K562 (cell line): ENCODE data around the gene L3HYPDH. TPM values are rescaled to one million over a fixed set of nuclear protein-coding genes. Genes with fewer than 3 reads are reported as not detected.

ENCODE experiments used
- BRCA1 ChIP-seq, 2 experiments: fragments of 450-650 bp in 1 of 2; sonication (generic) in 1 of 2; formaldehyde crosslinking in 1 of 2; IDR thresholded peaks; 2 replicates each; pipeline versions ENCODE4 v1.5.0 to v1.6.1; 2017 to 2020; ENCODE audit warnings: mild to moderate bottlenecking in 1 of 2, missing genetic modification reagents in 1 of 2
- DPF2 ChIP-seq: fragments of 450-650 bp; IDR thresholded peaks from 2 replicates; pipeline ENCODE4 v1.6.1; 2016
- KHSRP ChIP-seq: fragments of 450-650 bp; IDR thresholded peaks from 2 replicates; pipeline ENCODE4 v1.6.1; 2017
- KLF16 ChIP-seq: IDR thresholded peaks from 2 replicates; pipeline ENCODE4 v1.6.1; 2016; ENCODE audit warnings: antibody characterized with exemption
- MCM2 ChIP-seq: fragments of 450-650 bp; IDR thresholded peaks from 2 replicates; pipeline ENCODE4 v1.6.1; 2017; ENCODE audit warnings: low read depth, mild to moderate bottlenecking
- SREBF2 ChIP-seq: sonication (generic); formaldehyde crosslinking; IDR thresholded peaks from 2 replicates; pipeline ENCODE4 v1.4.0; 2020; ENCODE audit warnings: mild to moderate bottlenecking, missing genetic modification reagents
- WHSC1 ChIP-seq: IDR thresholded peaks from one replicate; pipeline ENCODE4 v1.6.1; 2012; ENCODE audit warnings: low read length, control low read depth, inconsistent platforms
- YY1 ChIP-seq, 3 experiments: IDR thresholded peaks; 2 replicates each; pipeline ENCODE4 v1.6.1; 2011; ENCODE audit warnings: low read length in 2 of 3, mild to moderate bottlenecking in 2 of 3, moderate library complexity in 2 of 3, borderline replicate concordance in 1 of 3, control low read depth in 1 of 3, low read depth in 1 of 3; ENCODE audit not compliant: insufficient read depth in 3 of 3, insufficient replicate concordance in 2 of 3, control insufficient read depth in 1 of 3, insufficient read length in 1 of 3; ENCODE audit errors: extremely low read depth in 1 of 3
- ZNF316 ChIP-seq: fragments of 450-650 bp; IDR thresholded peaks from 2 replicates; pipeline ENCODE4 v1.6.1; 2016
- ZNF324 ChIP-seq: fragments of 250-450 bp; sonication (Bioruptor Pico); IDR thresholded peaks from 2 replicates; pipeline ENCODE4 v1.4.0; 2020; ENCODE audit warnings: mild to moderate bottlenecking
- ZNF551 ChIP-seq: fragments of 250-450 bp; sonication (Bioruptor Pico); IDR thresholded peaks from 2 replicates; pipeline ENCODE4 v1.5.0; 2021; ENCODE audit warnings: mild to moderate bottlenecking, moderate library complexity
- ZNF644 ChIP-seq: fragments of 200-800 bp; sonication (Bioruptor generic); IDR thresholded peaks from 2 replicates; pipeline ENCODE4 v1.6.1; 2016; ENCODE audit warnings: low read depth, missing genetic modification characterization, missing compliant biosample characterization
- polyA plus RNA-seq, 8 experiments: library from polyadenylated mRNA; depleted of rRNA in 4 of 8; stranded (reverse) in 5 of 8; unstranded in 3 of 8; fragments of >200 nt; fragmentation: Nextera tagmentation in 2 of 8; fragmentation: Illumina TruSeq in 1 of 8; extraction: Ambion mirVana in 2 of 8; extraction: Trizol in 1 of 8; gene quantifications; 2 replicates each; pipeline versions ENCODE4 v1.2.1 to v1.2.3, GENCODE V29; 2011 to 2014; ENCODE audit warnings: inconsistent platforms in 1 of 8, missing spikeins in 1 of 8
- total RNA-seq, 7 experiments: library from RNA; depleted of rRNA in 6 of 7; stranded (reverse); fragments of >200 nt in 6 of 7; fragmentation: Illumina TruSeq in 2 of 7; extraction: Trizol in 2 of 7; gene quantifications; 2 replicates each; pipeline versions ENCODE4 v1.2.1 to v1.2.3, GENCODE V29; 2011 to 2021; ENCODE audit warnings: low replicate concordance in 1 of 7
- TF ChIP-seq, protein P1 (sequence below): sonication (generic); formaldehyde crosslinking; IDR thresholded peaks from 2 replicates; pipeline ENCODE4 v1.8.0; 2022; ENCODE audit warnings: mild to moderate bottlenecking, missing genetic modification reagents
- TF ChIP-seq, protein P2 (sequence below): fragments of 450-650 bp; IDR thresholded peaks from 2 replicates; pipeline ENCODE4 v1.6.1; 2016
- TF ChIP-seq, protein P3 (sequence below), 2 experiments: fragments of 450-650 bp; IDR thresholded peaks; 2 replicates each; pipeline ENCODE4 v1.6.1; 2018; ENCODE audit warnings: mild to moderate bottlenecking in 2 of 2, low read depth in 1 of 2; ENCODE audit not compliant: partially characterized antibody in 2 of 2
- TF ChIP-seq, protein P4 (sequence below): sonication (generic); formaldehyde crosslinking; IDR thresholded peaks from 2 replicates; pipeline ENCODE4 v1.8.0; 2022; ENCODE audit warnings: missing genetic modification reagents, mild to moderate bottlenecking, borderline replicate concordance

The L3HYPDH gene
- total and polyA plus RNA-seq, 9 of the 15 experiments (the other 6 are each of a cell fraction or from before 2014, with no cell fraction given), result 12.8 to 36.5 (median 19.3) TPM

DNA sequence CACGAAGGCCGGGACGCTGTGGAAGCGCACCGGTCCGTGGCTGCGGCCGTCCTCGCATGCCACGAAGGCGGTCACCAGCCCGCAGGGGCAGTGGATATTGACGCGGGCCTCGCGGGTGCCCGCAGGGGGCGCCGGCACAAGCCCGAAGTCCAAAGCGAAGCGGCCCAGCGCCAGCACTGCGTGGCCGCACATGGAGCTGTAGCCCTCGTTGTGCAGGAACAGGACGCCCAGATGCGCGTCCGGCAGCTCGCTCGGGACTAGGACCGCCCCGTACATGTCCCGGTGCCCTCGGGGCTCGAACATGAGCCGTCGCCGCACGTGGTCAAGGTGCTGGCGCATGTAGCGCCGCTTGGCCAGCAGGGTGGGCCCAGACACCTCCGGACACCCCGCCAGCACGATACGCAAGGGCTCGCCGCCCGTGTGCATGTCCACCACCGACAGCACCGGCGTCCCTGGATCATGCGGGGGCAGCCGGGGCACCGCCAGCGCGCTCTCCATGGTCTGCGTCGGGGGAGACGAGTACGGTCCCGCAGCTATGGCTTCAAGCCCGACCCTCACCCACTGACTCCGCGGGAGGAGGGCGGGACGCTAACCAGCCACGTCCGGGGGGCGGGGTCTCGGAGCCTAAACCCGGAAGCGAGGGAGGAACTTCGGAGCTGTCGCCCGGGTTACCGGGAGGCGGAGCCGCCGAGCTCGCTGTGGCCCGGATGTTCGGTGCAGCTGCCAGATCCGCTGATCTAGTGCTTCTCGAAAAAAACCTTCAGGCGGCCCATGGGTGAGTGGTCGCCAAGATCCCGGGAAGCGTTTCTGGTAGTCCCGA, at the start of gene L3HYPDH, which contains the start of gene JKAMP (continued):
- no peak for TF ChIP-seq ZNF324 (CRISPR knock-in tag)
- peak in 1 of 3 experiments; percentile 8 for TF ChIP-seq YY1 (IDR thresholded peaks at IDR 0.05; ENCODE audit: borderline replicate concordance in 1 of 3, control insufficient read depth in 1 of 3, extremely low read depth in 1 of 3, insufficient read depth in 3 of 3, insufficient read length in 1 of 3, insufficient replicate concordance in 2 of 3, low read depth in 1 of 3, low read length in 2 of 3)
- no peak for TF ChIP-seq BRCA1 (IDR thresholded peaks at IDR 0.05)
- no peak for TF ChIP-seq BRCA1 (CRISPR knock-in tag; IDR thresholded peaks at IDR 0.05)
- TF ChIP-seq ZNF644 (tag), result no peak
- TF ChIP-seq WHSC1, result no peak
- TF ChIP-seq, protein P1, sequence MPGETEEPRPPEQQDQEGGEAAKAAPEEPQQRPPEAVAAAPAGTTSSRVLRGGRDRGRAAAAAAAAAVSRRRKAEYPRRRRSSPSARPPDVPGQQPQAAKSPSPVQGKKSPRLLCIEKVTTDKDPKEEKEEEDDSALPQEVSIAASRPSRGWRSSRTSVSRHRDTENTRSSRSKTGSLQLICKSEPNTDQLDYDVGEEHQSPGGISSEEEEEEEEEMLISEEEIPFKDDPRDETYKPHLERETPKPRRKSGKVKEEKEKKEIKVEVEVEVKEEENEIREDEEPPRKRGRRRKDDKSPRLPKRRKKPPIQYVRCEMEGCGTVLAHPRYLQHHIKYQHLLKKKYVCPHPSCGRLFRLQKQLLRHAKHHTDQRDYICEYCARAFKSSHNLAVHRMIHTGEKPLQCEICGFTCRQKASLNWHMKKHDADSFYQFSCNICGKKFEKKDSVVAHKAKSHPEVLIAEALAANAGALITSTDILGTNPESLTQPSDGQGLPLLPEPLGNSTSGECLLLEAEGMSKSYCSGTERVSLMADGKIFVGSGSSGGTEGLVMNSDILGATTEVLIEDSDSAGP (CRISPR knock-in tag), result no peak; the same call in 1 of the 2 replicates
- peak; percentile 1; the same call in 1 of the 2 replicates for TF ChIP-seq ZNF316
- no peak for TF ChIP-seq KHSRP
- no peak for TF ChIP-seq DPF2
- TF ChIP-seq KLF16, result no peak
- TF ChIP-seq, protein P2, sequence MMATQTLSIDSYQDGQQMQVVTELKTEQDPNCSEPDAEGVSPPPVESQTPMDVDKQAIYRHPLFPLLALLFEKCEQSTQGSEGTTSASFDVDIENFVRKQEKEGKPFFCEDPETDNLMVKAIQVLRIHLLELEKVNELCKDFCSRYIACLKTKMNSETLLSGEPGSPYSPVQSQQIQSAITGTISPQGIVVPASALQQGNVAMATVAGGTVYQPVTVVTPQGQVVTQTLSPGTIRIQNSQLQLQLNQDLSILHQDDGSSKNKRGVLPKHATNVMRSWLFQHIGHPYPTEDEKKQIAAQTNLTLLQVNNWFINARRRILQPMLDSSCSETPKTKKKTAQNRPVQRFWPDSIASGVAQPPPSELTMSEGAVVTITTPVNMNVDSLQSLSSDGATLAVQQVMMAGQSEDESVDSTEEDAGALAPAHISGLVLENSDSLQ, result 0 out of 2 replicates have a peak, but pooled peaks have one; percentile 44
- TF ChIP-seq, protein P3, sequence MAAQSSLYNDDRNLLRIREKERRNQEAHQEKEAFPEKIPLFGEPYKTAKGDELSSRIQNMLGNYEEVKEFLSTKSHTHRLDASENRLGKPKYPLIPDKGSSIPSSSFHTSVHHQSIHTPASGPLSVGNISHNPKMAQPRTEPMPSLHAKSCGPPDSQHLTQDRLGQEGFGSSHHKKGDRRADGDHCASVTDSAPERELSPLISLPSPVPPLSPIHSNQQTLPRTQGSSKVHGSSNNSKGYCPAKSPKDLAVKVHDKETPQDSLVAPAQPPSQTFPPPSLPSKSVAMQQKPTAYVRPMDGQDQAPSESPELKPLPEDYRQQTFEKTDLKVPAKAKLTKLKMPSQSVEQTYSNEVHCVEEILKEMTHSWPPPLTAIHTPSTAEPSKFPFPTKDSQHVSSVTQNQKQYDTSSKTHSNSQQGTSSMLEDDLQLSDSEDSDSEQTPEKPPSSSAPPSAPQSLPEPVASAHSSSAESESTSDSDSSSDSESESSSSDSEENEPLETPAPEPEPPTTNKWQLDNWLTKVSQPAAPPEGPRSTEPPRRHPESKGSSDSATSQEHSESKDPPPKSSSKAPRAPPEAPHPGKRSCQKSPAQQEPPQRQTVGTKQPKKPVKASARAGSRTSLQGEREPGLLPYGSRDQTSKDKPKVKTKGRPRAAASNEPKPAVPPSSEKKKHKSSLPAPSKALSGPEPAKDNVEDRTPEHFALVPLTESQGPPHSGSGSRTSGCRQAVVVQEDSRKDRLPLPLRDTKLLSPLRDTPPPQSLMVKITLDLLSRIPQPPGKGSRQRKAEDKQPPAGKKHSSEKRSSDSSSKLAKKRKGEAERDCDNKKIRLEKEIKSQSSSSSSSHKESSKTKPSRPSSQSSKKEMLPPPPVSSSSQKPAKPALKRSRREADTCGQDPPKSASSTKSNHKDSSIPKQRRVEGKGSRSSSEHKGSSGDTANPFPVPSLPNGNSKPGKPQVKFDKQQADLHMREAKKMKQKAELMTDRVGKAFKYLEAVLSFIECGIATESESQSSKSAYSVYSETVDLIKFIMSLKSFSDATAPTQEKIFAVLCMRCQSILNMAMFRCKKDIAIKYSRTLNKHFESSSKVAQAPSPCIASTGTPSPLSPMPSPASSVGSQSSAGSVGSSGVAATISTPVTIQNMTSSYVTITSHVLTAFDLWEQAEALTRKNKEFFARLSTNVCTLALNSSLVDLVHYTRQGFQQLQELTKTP (IDR thresholded peaks at IDR 0.05; ENCODE audit: low read depth in 1 of 2, partially characterized antibody in 2 of 2), result no peak
- TF ChIP-seq, protein P4, sequence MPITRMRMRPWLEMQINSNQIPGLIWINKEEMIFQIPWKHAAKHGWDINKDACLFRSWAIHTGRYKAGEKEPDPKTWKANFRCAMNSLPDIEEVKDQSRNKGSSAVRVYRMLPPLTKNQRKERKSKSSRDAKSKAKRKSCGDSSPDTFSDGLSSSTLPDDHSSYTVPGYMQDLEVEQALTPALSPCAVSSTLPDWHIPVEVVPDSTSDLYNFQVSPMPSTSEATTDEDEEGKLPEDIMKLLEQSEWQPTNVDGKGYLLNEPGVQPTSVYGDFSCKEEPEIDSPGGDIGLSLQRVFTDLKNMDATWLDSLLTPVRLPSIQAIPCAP (CRISPR knock-in tag), result peak; percentile 80; the same call in 1 of the 2 replicates
- no peak for TF ChIP-seq SREBF2 (CRISPR knock-in tag)
- TF ChIP-seq MCM2, result no peak
- TF ChIP-seq ZNF551 (CRISPR knock-in tag), result no peak
